Inflammatory macrophage treated with lipopolysaccharide for 4 hours (primary cell): ENCODE results near the gene RAB3GAP2.
"Not testable (repeated sequence)": the region's sequence is repeated elsewhere in the genome, so short reads cannot be mapped to it uniquely, and the experiment has no call there.

Source experiments
- DNase-seq: peaks from one replicate; pipeline ENCODE4 v3.0.0-alpha.2; 2020

RAB3GAP2 gene

DNA sequence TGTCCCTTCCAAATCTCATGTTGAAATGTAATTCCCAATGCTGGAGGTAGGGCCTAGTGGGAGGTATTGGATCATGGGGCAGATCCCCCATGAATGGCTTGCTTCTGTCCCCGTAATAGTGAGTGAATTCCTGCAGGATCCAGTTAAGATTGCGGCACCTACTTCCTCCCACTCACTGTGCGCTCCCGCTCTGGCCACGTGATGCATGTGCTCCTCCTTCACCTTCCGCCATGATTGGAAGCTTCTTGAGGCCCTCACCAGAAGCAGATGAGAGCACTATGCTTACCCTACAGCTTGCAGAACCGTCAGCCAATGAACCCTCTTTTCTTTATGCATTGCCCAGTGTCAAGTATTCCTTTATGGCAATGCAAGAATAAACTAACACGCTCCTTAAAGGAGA is 14.9 kb upstream of the RAB3GAP2 start:
- DNase-seq: no peak

DNA sequence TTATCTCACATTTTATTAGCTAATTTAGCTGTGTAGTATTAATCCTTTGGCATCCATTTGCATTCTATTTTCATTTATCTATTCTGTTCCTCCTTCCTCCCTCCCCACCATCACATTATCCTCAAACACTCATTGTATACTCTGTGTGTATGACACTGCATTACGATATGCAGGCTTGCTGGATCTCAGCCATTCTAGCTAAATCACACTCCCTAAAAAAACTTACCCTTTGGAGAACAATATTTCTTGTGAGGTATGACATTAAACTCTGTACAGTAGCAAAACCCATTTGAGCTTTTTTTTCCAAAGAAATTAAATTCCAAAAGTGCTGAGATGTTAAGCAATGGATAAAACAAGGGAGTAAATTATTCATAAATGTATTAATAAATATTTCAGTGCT is 11.4 kb upstream of the RAB3GAP2 start:
- no peak for DNase-seq

DNA sequence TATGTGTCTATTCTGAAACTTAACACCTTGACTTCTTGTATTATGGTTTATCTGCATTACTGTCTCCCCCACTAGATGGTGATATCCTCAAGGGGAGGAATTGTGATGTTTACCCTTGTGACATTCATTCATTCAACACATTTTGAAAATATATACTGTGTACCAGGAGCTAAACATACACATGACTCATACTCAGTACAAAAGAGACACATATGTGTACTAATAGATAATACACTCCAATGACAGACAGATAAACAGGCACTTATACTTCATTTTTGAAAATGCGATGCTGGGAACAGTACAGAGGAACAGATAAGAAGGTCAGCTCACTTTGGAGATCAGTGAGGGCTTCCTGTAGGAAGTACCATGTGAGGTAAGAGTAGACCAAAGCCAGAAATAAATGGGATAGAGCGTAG is 8.9 kb upstream of the RAB3GAP2 start:
- peak; percentile 10 for DNase-seq

DNA sequence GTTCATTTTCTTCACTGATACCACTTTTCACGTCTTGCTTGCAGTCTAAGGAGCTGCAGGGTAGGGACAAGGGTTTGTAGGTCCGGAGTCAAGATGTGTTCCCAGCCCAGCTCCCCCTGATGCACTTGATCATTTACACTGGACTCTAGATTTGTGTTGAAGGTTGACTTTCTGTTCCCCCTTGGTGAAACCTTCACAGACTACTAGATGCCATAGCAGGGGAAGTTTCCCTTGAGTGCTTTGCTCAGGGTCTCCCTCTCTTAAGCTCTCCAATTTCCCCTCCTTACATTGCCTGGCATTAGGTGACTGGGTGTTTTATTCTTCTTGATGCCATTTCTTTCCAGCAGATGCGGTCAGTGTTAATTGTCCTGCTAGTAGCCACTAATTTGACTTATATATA is 8.0 kb upstream of the RAB3GAP2 start:
- DNase-seq: no peak

DNA sequence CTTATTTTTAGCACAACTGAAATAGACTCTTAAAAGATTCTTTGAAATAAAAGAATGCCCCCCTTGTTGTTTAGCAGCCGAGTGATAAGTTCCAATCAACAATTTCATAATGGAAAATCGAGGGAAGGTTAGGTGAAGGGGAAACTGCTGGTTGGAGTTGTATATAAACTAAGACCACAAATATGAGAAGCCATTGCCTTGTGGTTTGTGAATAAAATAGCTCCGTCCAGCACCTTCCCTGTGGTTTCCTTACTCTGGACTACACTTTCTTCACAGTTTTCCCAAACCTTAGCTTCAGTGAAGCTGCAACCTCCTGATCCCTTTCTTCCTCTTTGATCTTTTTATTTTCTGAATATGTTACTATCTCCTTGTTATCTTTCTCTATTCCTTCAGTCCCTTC is 6.7 kb upstream of the RAB3GAP2 start:
- DNase-seq: no peak

DNA sequence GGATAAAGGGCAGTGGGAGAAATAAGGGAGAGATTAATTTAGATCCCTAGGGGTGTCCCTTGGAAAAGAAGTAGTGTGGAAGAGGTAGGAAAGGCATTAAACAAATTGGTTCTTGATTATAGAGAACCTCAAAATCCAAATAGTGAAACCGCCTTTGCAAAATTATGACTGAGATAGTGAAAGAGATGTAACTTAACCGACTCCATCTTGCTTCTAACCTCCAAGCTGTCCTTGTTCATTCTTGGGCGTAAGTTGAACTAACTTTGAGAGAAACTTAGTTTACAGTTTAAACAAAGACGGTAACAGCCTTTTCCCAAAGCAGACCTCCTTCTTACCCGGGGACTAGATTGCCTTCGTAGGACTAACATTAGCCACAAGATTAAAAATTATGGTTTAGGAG is 3.2 kb upstream of the RAB3GAP2 start:
- no peak for DNase-seq

DNA sequence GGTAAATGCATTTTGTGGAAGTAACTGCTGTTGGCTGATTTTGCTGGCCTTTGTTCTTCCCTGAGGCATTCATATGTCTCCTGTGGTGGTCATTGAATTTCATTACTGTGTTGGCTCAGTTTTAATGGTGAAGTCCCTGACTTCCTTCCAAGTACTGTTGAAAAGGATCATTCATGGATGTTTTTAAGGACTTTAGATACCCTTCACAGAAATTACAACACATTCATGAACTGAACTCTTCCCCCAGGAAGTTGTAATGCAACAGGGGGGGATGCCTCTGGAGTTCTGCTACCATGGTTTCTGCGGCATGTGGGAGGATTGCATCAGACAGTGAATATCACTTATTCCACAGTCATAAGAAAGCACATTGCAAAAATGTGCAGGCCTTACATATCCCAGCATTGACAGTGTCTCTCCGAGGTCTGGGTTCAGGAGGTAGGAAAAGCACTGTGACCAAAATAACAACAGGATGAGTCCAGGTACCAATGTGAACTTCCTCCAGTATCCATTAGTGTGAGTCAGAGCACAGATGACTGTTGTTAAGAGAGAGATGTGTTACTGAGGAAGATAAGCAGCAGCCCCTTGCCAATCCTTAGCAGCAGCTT is 2.1 kb upstream of the RAB3GAP2 start:
- peak; percentile 82 for DNase-seq

DNA sequence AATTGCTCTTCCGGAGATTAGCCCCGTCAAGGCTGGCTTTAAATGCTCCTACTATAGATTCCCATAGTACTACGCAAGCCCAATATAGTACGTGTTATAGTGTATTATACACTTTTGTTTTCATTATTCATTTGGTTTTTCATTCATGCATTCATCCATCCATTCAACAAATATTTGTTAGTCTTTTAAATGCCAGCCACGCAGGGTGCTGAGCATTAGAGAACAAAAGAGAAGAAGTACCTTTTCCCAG is 513 bp upstream of the RAB3GAP2 start:
- DNase-seq: no peak

DNA sequence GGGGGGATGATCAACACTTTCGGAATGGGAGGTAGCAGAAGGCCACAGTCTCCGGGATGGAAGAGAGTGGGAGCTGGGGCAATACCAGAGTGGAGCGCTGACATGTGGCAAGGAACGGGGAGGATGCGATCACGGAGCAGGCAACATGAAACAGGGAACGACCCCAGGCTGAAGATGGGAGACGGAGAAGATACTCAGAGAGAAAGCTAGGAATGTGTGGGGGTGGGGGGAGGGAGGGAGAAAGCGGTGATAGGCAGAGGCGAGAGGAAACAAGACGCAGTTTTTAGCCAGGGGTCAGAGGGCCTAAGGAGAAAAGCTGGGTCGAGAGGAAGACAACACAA is 577 bp downstream of the RAB3GAP2 start:
- DNase-seq: peak; percentile 16

DNA sequence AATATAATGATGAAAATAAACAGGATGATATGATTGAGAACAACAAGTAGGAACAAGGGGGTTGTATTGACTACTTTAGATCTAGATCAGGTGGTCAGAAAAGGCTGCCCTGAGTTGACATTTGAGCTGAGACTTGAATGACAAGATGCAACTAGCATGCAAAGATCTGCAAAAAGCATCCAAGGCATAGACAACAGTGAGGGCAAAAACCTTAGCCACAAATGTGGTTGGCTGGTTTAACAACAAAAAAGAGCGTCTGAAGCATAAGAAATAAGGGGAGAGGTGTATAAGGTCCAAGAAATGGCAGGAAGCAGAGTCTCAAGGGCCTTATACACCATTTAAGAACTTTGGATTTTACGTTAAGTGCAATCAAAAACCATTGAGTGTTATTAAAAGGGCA is 3.2 kb downstream of the RAB3GAP2 start:
- no peak for DNase-seq

DNA sequence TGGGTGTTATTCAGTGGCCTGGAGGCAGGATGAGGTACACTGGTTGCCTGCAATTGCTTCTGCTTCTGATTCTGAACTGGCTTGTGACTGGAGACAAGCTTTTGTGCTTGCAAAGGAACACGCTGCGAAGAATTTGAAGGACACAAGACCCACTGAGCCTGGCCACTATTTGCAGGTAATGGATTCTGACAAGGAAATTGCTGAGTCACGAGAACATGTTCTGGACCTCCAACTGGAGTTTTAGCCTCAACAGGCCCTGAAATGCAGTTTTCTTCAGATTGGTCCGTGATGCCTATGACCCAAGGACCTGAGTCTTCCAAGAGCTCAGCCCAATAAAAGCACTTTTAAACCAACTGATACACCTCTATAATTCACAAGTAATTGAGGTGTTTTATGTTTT is 4.6 kb downstream of the RAB3GAP2 start:
- DNase-seq: no peak

DNA sequence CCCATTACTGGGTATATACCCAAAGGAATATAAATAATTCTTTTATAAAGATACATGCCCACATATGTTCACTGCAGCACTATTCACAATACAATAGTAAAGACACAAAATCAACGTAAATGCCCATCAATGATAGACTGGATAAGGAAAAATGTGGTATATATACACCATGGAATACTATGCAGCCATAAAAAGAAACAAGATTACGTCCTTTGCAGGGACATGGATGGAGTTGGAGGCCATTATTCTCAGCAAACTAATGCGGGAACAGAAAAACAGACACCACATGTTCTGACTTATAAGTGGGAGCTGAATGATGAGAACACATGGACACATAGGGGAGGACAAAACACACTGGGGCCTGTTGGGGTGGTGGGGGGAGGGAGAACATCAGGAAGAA is 12.0 kb downstream of the RAB3GAP2 start:
- not testable (repeated sequence) for DNase-seq

DNA sequence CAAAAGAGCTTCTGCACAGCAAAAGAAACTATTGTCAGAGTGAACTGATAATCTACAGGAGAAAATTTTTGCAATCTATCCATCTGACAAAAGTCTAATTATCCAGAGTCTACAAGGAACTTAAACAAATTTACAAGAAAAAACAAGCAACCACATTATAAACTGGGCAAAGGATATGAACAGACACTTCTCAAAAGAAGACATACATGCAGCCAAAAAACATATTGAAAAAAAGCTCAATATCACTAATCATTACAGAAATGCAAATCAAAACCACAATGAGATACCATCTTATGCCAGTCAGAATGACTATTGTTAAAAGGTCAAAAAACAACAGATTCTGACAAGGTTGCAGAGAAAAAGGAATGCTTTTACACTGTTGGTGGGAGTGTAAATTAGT is 12.5 kb downstream of the RAB3GAP2 start:
- DNase-seq: not testable (repeated sequence)

DNA sequence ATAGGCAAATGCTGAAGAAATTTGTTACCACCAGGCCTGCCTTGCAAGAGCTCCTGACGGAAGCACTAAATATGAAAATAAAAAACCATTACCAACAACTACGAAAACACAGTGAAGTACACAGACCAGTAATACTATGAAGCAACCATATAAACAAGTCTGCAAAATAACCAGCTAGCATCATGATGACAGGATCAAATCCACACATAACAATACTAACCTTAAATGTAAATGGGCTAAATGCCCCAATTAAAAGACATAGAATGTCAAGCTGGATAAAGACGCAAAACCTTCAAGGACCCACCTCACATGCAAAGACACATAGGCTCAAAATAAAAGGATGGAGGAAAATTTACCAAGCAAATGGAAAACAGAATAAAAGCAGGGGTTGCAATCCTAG is 16.1 kb downstream of the RAB3GAP2 start:
- DNase-seq: not testable (repeated sequence)

DNA sequence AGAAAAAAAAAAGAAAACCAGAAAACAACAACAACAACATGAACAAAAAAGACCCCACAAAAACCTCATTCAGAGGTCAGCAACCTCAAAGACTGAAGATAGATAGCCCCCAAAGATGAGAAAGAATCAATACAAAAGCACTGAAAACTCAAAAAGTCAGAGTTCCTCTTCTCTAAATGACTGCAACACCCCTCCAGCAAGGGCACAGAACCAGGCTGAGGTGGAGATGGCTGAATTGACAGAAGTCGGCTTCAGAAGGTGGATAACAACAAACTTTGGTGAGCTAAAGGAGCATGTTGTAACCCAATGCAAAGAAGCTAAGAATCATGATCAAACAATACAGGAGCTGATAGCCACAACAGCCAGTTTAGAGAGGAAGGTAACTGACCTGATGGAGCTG is 17.0 kb downstream of the RAB3GAP2 start:
- DNase-seq: no peak

DNA sequence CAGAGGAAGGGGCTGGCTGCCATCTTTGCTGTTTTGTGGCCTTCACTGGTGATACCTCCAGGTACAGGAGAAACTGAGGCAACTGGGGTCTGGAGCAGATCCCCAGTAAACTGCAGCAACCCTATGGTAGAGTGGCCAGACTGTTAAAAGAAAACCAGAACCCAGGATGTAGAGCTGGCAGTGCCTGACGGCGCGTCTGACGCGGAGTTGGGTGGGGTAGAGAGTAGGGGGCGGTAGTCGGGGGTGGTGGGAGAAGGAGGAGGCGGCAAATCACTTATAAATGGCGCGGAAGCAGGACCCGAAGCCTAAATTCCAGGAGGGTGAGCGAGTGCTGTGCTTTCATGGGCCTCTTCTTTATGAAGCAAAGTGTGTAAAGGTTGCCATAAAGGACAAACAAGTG is 19.0 kb downstream of the RAB3GAP2 start:
- DNase-seq: not testable (repeated sequence)

DNA sequence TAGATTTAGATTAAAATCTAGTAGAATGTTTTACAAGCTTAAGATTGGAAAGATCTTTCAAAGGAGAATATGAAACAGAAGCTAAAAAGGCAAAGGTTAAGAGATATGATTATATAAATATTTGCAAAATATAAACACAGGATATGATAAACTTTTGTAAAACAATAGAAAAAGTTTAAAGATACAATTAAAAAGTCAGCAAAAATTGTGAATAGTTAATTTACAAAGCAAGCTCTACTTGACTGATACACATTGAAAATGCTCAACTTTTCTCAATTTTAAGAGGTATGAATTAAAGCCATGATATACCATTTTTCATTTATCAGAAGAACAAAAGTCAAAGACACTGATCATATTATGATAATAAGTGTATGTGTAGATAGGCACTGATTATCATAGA is 21.0 kb downstream of the RAB3GAP2 start:
- DNase-seq: no peak

DNA sequence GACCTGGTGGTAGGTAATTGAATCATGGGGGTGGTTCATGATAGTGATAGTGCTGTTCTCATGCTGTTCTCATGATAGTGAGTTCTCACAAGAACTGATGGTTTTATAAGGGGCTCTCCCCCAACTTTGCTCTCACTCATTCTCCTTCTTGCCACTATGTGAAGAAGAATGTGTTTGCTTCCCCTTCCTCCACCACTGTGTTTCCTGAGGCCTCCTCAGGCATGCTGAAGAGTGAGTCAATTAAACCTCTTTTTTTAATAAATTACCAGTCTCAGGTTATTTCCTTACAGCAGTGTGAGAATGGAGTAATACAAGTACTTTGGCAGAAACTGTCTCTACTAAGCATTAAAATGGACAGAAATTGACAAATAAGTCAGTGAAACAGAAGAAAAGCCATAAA is 21.6 kb downstream of the RAB3GAP2 start:
- DNase-seq: no peak

DNA sequence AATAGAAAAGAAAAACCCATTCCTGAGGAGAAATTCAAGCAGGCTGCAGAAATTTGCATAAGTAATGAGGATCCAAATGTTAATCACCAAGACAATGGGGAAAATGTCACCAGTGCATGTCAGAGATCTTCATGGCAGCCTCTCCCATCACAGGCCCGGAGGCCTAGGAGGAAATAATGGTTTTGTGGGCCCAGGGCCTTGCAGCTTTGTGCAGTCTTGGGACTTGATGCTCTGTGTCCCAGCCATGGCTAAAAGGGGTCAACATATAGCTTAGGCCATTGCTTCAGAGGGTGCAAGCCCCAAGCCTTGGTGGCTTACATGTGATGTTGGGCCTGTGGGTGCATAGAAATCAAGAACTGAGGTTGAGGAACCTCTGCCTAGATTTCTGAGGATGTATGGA is 22.7 kb downstream of the RAB3GAP2 start:
- DNase-seq: no peak

DNA sequence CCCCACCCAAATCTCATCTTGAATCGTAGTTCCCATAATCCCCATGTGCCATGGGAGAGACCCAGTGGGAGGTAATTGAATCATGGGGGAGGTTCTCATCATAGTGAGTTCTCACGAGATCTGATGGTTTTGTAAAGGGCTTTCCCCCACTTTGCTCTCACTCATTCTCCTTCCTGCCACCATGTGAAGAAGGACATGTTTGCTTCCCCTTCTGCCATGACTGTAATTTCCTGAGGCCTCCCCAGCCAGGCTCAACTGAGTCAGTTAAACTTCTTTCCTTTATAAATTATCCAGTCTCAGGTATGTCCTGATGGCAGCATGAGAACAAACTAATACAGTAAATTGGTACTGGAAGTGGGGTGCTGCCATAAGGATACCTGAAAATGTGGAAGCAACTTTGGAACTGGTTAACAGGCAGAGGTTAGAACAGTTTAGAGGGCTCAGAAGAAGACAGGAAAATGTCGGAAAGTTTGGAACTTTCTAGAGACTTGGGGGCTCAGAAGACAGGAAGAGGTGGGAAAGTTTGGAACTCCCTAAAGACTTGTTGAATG is 23.5 kb downstream of the RAB3GAP2 start:
- not testable (repeated sequence) for DNase-seq

DNA sequence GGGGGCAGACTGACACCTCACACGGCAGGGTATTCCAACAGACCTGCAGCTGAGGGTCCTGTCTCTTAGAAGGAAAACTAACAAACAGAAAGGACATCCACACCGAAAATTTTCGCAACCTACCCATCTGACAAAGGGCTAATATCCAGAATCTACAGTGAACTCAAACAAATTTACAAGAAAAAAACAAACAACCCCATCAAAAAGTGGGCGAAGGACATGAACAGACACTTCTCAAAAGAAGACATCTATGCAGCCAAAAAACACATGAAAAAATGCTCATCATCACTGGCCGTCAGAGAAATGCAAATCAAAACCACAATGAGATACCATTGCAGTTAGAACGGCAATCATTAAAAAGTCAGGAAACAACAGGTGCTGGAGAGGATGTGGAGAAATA is 26.4 kb downstream of the RAB3GAP2 start:
- not testable (repeated sequence) for DNase-seq

DNA sequence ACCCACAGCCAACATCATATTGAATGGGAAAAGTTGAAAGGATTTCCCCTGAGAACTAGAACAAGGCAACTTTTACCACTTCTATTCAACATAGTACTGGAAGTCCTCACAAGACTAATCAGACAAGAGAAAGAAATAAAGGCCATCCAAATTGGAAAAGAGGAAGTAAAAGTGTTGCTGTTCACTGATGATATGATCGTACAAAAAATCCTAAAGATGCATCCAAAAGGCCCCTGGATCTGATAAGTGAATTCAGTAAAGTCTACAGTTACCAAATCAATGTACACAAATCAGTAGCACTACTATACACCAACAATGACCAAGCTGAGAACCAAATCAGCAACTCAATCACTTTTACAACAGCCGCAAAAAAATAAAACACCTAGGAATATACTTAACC is 28.3 kb downstream of the RAB3GAP2 start:
- DNase-seq: no peak

DNA sequence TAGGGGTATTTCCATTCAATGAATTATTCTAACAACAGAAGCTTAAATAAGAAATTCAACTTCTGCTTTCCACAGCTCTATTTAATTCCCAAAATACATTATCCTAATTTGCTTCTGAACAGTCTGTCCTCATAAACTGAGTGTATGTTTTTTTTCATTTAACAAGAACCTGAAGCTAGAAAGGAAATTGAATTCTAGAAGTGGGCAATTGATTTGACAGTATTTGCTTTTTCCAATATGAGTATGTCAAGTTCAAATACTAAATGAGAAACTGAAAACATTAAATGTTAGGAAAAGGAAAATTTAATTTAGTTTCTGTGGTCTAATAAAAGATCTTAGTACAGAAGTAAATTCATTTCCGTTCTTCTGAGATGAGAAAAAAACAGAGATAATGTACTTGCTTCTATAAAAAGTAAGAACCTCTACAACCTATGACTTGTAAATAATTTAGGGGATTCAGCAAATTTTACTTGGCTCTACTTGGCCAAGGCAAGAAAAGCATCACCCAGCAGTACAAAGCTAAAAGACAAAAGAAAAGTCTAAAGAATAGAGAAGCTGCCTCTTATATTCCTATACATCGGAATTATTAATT is 31.1 kb downstream of the RAB3GAP2 start:
- no peak for DNase-seq

DNA sequence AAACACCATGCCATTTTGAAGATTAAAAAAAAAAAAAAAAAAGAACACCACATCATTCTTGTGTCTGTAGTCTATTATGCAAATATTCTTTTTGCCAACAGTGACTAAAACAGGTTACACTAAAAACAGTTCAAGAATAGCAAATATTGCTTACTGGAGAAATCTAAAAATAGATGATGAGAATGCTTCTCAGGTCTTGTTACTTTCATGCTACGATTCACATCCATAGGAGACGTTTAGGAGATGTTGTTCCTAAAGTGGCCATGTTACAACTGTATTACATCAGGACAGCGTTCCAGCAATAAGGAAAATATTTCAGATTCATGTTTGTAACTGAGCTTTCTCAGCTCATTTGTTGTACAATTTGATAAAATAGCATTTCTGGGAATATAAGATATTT is 32.3 kb downstream of the RAB3GAP2 start:
- DNase-seq: no peak

DNA sequence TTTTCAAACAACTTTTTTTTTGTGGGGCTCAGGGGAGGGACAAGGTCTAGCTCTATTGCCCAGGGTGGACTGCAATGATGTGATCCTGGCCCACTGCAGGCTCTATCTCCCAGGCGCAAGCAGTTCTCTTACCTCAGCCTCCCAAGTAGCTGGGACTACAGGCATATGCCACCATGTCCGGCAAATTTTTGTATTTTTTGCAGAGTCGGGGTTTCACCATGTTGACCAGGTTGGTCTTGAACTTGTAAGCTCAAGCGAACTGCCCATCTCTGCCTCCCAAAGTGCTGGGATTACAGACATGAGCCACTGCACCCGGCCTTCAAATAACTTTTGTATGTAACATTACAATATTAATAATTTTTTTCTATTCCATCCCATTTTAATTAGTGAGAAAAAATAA is 33.0 kb downstream of the RAB3GAP2 start:
- DNase-seq: no peak
